DND-41 (cell line): ENCODE data around the gene DSCAM.

Source experiments
- EZH2 ChIP-seq: IDR thresholded peaks from 3 replicates; pipeline ENCODE4 v1.6.1; 2012; ENCODE audit warnings: borderline replicate concordance, low read depth, mild to moderate bottlenecking, moderate library complexity, low read length, inconsistent platforms; ENCODE audit not compliant: severe bottlenecking
- TF ChIP-seq, protein P1 (sequence below): IDR thresholded peaks from 2 replicates; pipeline ENCODE4 v1.5.1; 2012; ENCODE audit warnings: borderline replicate concordance, low read length, moderate library complexity, mild to moderate bottlenecking; ENCODE audit not compliant: poor library complexity, severe bottlenecking; ENCODE audit errors: extremely low read depth

DNA sequence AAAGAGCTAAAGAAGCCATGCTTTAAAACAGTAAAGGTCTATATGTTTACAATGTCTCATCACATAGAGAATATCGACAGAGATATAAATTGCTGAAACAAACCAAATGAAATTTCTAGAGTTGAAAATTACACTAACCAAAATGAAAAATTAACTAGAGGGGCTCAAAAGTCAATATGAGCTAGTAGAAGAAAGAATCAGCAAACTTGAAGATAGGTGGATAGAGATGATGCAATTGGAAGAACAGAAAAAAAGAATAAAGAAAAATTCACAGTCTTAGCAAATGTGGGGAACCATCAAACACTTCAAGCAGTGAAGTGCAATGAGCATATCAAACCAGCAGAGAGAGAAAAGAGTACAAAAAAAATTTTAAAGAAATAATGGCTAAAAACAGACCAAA is 24.1 kb upstream of the DSCAM start:
- TF ChIP-seq, protein P1, sequence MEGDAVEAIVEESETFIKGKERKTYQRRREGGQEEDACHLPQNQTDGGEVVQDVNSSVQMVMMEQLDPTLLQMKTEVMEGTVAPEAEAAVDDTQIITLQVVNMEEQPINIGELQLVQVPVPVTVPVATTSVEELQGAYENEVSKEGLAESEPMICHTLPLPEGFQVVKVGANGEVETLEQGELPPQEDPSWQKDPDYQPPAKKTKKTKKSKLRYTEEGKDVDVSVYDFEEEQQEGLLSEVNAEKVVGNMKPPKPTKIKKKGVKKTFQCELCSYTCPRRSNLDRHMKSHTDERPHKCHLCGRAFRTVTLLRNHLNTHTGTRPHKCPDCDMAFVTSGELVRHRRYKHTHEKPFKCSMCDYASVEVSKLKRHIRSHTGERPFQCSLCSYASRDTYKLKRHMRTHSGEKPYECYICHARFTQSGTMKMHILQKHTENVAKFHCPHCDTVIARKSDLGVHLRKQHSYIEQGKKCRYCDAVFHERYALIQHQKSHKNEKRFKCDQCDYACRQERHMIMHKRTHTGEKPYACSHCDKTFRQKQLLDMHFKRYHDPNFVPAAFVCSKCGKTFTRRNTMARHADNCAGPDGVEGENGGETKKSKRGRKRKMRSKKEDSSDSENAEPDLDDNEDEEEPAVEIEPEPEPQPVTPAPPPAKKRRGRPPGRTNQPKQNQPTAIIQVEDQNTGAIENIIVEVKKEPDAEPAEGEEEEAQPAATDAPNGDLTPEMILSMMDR = no peak
- TF ChIP-seq EZH2 = no peak
